Measurements from ENCODE around the gene SPG21. TPM values are rescaled to one million over a fixed set of nuclear protein-coding genes. Genes with fewer than 3 reads are reported as not detected.

Gene SPG21
- total RNA-seq, 1 experiment from 2014 or later = 66.6 TPM

DNA sequence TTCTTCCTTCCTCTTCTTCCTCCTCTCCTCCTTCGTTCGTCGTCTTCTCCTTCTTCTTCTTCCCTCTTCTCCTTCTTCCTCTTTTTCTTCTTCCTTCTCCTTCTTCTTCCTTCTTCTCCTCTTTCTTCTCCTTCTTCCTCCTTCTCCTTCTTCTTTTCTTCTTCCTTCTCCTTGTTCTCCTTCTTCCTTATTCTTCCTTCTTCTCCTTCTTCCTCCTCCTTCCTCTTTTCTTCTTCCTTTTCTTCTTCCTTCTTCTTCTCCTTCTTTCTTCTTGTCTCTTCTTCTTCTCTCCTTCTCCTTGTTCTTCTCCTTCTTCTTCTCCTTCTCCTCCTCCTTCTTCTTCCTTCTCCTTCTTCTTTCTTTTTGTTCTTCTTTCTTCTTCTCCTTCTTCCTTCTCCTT lies 35.3 kb downstream of the SPG21 start:
- Histone ChIP-seq H4K20me1 (ENCODE audit: control insufficient read depth, insufficient read depth, insufficient read length) (no peaks in the 10 kb centered on the region), H2BK12ac (ENCODE audit: insufficient read length, low read depth, low read length) (no peak overlapping the region), H3K4me2 (ENCODE audit: insufficient read depth, insufficient read length, low read length) (no peak overlapping the region), H2BK5ac (ENCODE audit: insufficient read length, low read length) (no peak overlapping the region), H3K9me3 (ENCODE audit: control insufficient read depth, low read depth, low read length) (no peaks in the 10 kb centered on the region), H2BK20ac (ENCODE audit: low read depth, low read length, poor library complexity, severe bottlenecking) (no peak overlapping the region), H3K4me1 (ENCODE audit: insufficient read depth, low read length) (no peaks in the 10 kb centered on the region), H3K27ac (ENCODE audit: insufficient read length, low read depth, low read length) (no peak overlapping the region), H3K9ac (ENCODE audit: extremely low read depth, insufficient read length, low read length) (no peak overlapping the region), H3K23me2 (ENCODE audit: insufficient read length, low read depth, low read length, poor library complexity, severe bottlenecking) (no peaks in the 10 kb centered on the region), H3K79me1 (ENCODE audit: insufficient read depth, low read depth, low read length, poor library complexity, severe bottlenecking) (no peaks in the 10 kb centered on the region), H3K27me3 (ENCODE audit: insufficient read depth, low read length) (no peaks in the 10 kb centered on the region), H2AFZ (ENCODE audit: low read length) (no peak overlapping the region), H2BK15ac (ENCODE audit: low read depth, low read length) (no peak overlapping the region), H3K56ac (ENCODE audit: insufficient read length, low read depth, low read length) (no peak overlapping the region), H4K8ac (replicated peaks; ENCODE audit: insufficient read length, low read depth, low read length) (no peak overlapping the region), H2BK120ac (ENCODE audit: low read depth, low read length, poor library complexity, severe bottlenecking) (no peak overlapping the region), H3K14ac (ENCODE audit: insufficient read depth, low read length) (no peak overlapping the region), H3K79me2 (ENCODE audit: insufficient read depth, low read length) (no peaks in the 10 kb centered on the region), H3T11ph (ENCODE audit: low read length) (no peak overlapping the region), H4K5ac (ENCODE audit: insufficient read length, low read depth, low read length) (no peak overlapping the region), H3K23ac (ENCODE audit: insufficient read length, low read depth, low read length) (no peak overlapping the region), H4K91ac (ENCODE audit: insufficient read length, low read depth, low read length) (no peak overlapping the region), H3K4ac (ENCODE audit: low read depth, low read length) (no peak overlapping the region), H2AK5ac (ENCODE audit: insufficient read length, low read length) (no peak overlapping the region), H3K18ac (ENCODE audit: insufficient read length, low read depth, low read length) (no peak overlapping the region)
- WGBS (ENCODE audit: extremely low coverage, insufficient read length, low lambda C conversion rate) = no CpG with 5 or more reads among the region's 3 CpGs
- no peaks in the 10 kb centered on the region for H3K4me1 Mint-ChIP-seq
- H3K36me3 Mint-ChIP-seq (ENCODE audit: insufficient read depth in 1 of 3, low read depth in 3 of 3) = peaks cover 33 to 64% (median 61%) of the 10 kb centered on the region in 3 experiments
- H3K9me3 Mint-ChIP-seq = peaks cover 38 to 41% of the 10 kb centered on the region in 2 experiments
- no peak overlapping the region for H3K27ac Mint-ChIP-seq
- TF ChIP-seq, protein P1, sequence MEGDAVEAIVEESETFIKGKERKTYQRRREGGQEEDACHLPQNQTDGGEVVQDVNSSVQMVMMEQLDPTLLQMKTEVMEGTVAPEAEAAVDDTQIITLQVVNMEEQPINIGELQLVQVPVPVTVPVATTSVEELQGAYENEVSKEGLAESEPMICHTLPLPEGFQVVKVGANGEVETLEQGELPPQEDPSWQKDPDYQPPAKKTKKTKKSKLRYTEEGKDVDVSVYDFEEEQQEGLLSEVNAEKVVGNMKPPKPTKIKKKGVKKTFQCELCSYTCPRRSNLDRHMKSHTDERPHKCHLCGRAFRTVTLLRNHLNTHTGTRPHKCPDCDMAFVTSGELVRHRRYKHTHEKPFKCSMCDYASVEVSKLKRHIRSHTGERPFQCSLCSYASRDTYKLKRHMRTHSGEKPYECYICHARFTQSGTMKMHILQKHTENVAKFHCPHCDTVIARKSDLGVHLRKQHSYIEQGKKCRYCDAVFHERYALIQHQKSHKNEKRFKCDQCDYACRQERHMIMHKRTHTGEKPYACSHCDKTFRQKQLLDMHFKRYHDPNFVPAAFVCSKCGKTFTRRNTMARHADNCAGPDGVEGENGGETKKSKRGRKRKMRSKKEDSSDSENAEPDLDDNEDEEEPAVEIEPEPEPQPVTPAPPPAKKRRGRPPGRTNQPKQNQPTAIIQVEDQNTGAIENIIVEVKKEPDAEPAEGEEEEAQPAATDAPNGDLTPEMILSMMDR (conservative IDR thresholded peaks at IDR 0.05) = no peak
- no peak for DNase-seq
- H3K27me3 Mint-ChIP-seq (ENCODE audit: low read depth) = peaks cover 3% of the 10 kb centered on the region; the same call in 1 of the 2 replicates
- no peak overlapping the region for H3K4me3 Mint-ChIP-seq
